SK-N-SH (cell line): ENCODE results near the gene PSMD13. TPM values are rescaled to one million over a fixed set of nuclear protein-coding genes. Genes with fewer than 3 reads are reported as not detected.

Experiments
- CTCF ChIA-PET: fragments of 300-600, 350-600 bp; formaldehyde crosslinking; extraction: SDS; loops from one replicate; lab custom pipeline; 2021; lab: Yijun Ruan, JAX
- POLR2A ChIA-PET: fragments of 350-600 bp; sonication (Branson Sonifier 250); formaldehyde crosslinking; extraction: SDS; loops from one replicate; lab custom pipeline; 2020; ENCODE audit warnings: antibody characterized with exemption, inconsistent platforms; lab: Yijun Ruan, JAX
- DNase-seq: peaks from one replicate; pipeline ENCODE4 v3.0.0; 2012
- H2AFZ ChIP-seq: fragments of 200-600 bp; sonication (generic); 2 replicates; pipeline ENCODE4 v1.8.1; 2016; ENCODE audit warnings: antibody characterized with exemption, mild to moderate bottlenecking, low read depth
- H3F3A ChIP-seq: fragments of 200-600 bp; sonication (generic); replicated peaks from 2 replicates; pipeline ENCODE3; 2016; ENCODE audit warnings: antibody characterized with exemption, mild to moderate bottlenecking; ENCODE audit not compliant: insufficient read depth
- H3K27ac ChIP-seq, 2 experiments: fragments of 200-500 bp in 1 of 2; fragments of 200-600 bp in 1 of 2; sonication (Bioruptor generic) in 1 of 2; sonication (generic), shearing (Covaris generic) in 1 of 2; 2 replicates each; pipeline versions ENCODE4 v1.5.1 to v1.6.1; 2014 to 2016; ENCODE audit warnings: low read depth in 2 of 2, inconsistent platforms in 1 of 2, low read length in 1 of 2, mild to moderate bottlenecking in 1 of 2, mixed read lengths in 1 of 2
- H3K27me3 ChIP-seq: fragments of 200-600 bp; sonication (generic), shearing (Covaris generic); 2 replicates; pipeline ENCODE4 v1.6.1; 2016; ENCODE audit warnings: mixed run types; ENCODE audit not compliant: insufficient read depth
- H3K36me3 ChIP-seq, 2 experiments: fragments of 200-500 bp in 1 of 2; fragments of 200-600 bp in 1 of 2; sonication (Bioruptor generic) in 1 of 2; sonication (generic) in 1 of 2; replicated peaks in 1 of 2; 2 replicates each; pipeline versions ENCODE3 to v1.5.1; 2014 to 2016; ENCODE audit warnings: low read length in 1 of 2, mild to moderate bottlenecking in 1 of 2; ENCODE audit not compliant: insufficient read depth in 2 of 2, control insufficient read depth in 1 of 2
- H3K4me1 ChIP-seq, 2 experiments: fragments of 200-500 bp in 1 of 2; fragments of 200-600 bp in 1 of 2; sonication (Bioruptor generic) in 1 of 2; sonication (generic), shearing (Covaris generic) in 1 of 2; 2 replicates each; pipeline versions ENCODE4 v1.5.1 to v1.6.1; 2014 to 2016; ENCODE audit warnings: low read depth in 1 of 2, low read length in 1 of 2, mixed run types in 1 of 2; ENCODE audit not compliant: insufficient read depth in 2 of 2, control insufficient read depth in 1 of 2
- H3K4me2 ChIP-seq: fragments of 200-600 bp; sonication (generic), shearing (Covaris generic); 2 replicates; pipeline ENCODE4 v1.6.1; 2017; ENCODE audit warnings: mixed run types
- H3K4me3 ChIP-seq, 2 experiments: fragments of 200-500 bp in 1 of 2; fragments of 200-600 bp in 1 of 2; sonication (Bioruptor generic) in 1 of 2; sonication (generic), shearing (Covaris generic) in 1 of 2; 2 replicates each; pipeline versions ENCODE4 v1.5.1 to v1.8.1; 2014 to 2016; ENCODE audit warnings: low read depth in 2 of 2, inconsistent platforms in 1 of 2, low read length in 1 of 2, mild to moderate bottlenecking in 1 of 2, mixed read lengths in 1 of 2, moderate library complexity in 1 of 2
- H3K79me2 ChIP-seq: fragments of 200-600 bp; sonication (generic); 2 replicates; pipeline ENCODE4 v1.8.1; 2017; ENCODE audit warnings: mild to moderate bottlenecking; ENCODE audit not compliant: insufficient read depth
- H3K9ac ChIP-seq: fragments of 200-600 bp; sonication (generic); 2 replicates; pipeline ENCODE4 v1.6.1; 2017; ENCODE audit warnings: mixed run types
- H3K9me2 ChIP-seq: fragments of 200-600 bp; sonication (generic); 2 replicates; pipeline ENCODE4 v1.6.1; 2017; ENCODE audit warnings: mixed run types
- H3K9me3 ChIP-seq: fragments of 200-600 bp; sonication (generic); 2 replicates; pipeline ENCODE4 v1.6.1; 2017; ENCODE audit warnings: mixed run types, mild to moderate bottlenecking, moderate library complexity
- H4K20me1 ChIP-seq: fragments of 200-600 bp; sonication (generic); 2 replicates; pipeline ENCODE4 v1.6.1; 2017; ENCODE audit warnings: mild to moderate bottlenecking, mixed run types; ENCODE audit not compliant: insufficient read depth
- FOSL2 ChIP-seq: IDR thresholded peaks from 2 replicates; pipeline ENCODE4 v1.4.0; 2012; ENCODE audit warnings: low read depth, mild to moderate bottlenecking, moderate library complexity, borderline replicate concordance
- GATA2 ChIP-seq: sonication (generic); formaldehyde crosslinking; IDR thresholded peaks from 2 replicates; pipeline ENCODE4 v1.5.0; 2020; ENCODE audit warnings: mild to moderate bottlenecking, missing genetic modification reagents
- MAX ChIP-seq: IDR thresholded peaks from 2 replicates; pipeline ENCODE4 v1.4.0; 2012; ENCODE audit warnings: low read depth
- MXI1 ChIP-seq: IDR thresholded peaks from 2 replicates; pipeline ENCODE4 v1.6.1; 2012; ENCODE audit warnings: mild to moderate bottlenecking, low read depth, low read length, improper control_type of control experiment
- TAF1 ChIP-seq: IDR thresholded peaks from 2 replicates; pipeline ENCODE4 v1.6.1; 2012; ENCODE audit warnings: low read depth, mild to moderate bottlenecking, low read length, moderate library complexity, borderline replicate concordance
- TEAD4 ChIP-seq: IDR thresholded peaks from 2 replicates; pipeline ENCODE4 v1.4.0; 2012; ENCODE audit warnings: mild to moderate bottlenecking, borderline replicate concordance; ENCODE audit not compliant: insufficient read depth
- USF1 ChIP-seq: IDR thresholded peaks from 2 replicates; pipeline ENCODE4 v1.4.0; 2012; ENCODE audit warnings: low read depth, borderline replicate concordance
- USF2 ChIP-seq: fragments of 150-350 bp; IDR thresholded peaks from 2 replicates; pipeline ENCODE4 v1.6.1; 2017; ENCODE audit warnings: antibody characterized with exemption, low read length, low read depth, borderline replicate concordance
- ZBTB33 ChIP-seq: IDR thresholded peaks from 2 replicates; pipeline ENCODE4 v1.4.0; 2012; ENCODE audit warnings: low read depth, borderline replicate concordance
- WGBS: methylation state at CpG from one replicate; pipeline ENCODE4 v1.1.6; 2017; ENCODE audit warnings: low lambda C conversion rate; 5-methylcytosine and 5-hydroxymethylcytosine counted together
- polyA plus RNA-seq, 3 experiments: library from polyadenylated mRNA; depleted of rRNA; stranded (reverse); fragments of >200 nt; gene quantifications; 2 replicates each; pipeline ENCODE4 v1.2.3, GENCODE V29; 2012

The PSMD13 gene
- polyA plus RNA-seq, 1 of the 3 experiments (the other 2 are of a cell fraction), result 196 TPM

GRCh38 chr11:207208-207862 lies 29.4 kb upstream of the PSMD13 start, which contains the start of the genes BET1L and RIC8A (continued):
- TF ChIP-seq TAF1, result peak; percentile 70
- peak; percentile 70 for TF ChIP-seq MAX
- TF ChIP-seq FOSL2, result no peak
- TF ChIP-seq, all 33 proteins: peak for 10

- no peak for DNase-seq
- Histone ChIP-seq H2AFZ (peak overlapping the region; percentile 50; the same call in 1 of the 2 replicates), H3K4me2 (peak overlapping the region; percentile 92), H3K9me2 (no peaks in the 10 kb centered on the region), H3K9ac (peak overlapping the region; percentile 99), H3K27ac (peak overlapping the region; percentile 97 to 99), H3K4me1 (peaks cover 15 to 32% of the 10 kb centered on the region in 2 experiments; a peak in 3 of 4 replicates), H3K79me2 (peaks cover 84% of the 10 kb centered on the region), H3K36me3 (peaks cover 48 to 57% of the 10 kb centered on the region in 2 experiments), H3K27me3 (no peaks in the 10 kb centered on the region), H3F3A (peaks cover 11% of the 10 kb centered on the region), H3K9me3 (no peaks in the 10 kb centered on the region), H3K4me3 (peak overlapping the region; percentile 78 to 97), H4K20me1 (peaks cover 46% of the 10 kb centered on the region)
- WGBS, result 0% methylated on average over 1 of the region's 27 CpGs
- CTCF ChIA-PET, result interaction anchor here (0.8 kb wide), 1 partner anchor 241 kb away, joined by 4 read pairs; no protein-coding TSS in a partner anchor
- no peak for TF ChIP-seq USF2
- no peak for TF ChIP-seq ZBTB33
- no peak for TF ChIP-seq GATA2
- TF ChIP-seq TEAD4, result no peak
- no peak for TF ChIP-seq MXI1
- no peak for TF ChIP-seq USF1
- POLR2A ChIA-PET, result interaction anchor here (0.8 to 1.0 kb wide), 4 partner anchors 8 to 241 kb away, joined by 3 to 4 read pairs (median 4); partner anchors contain the start of genes PSMD13 and SIRT3
These were observed 29.0 kb upstream of the PSMD13 start for GRCh38 chr11:207863-208180.
